IMR-90 (cell line): ENCODE data around the gene MCRIP2. TPM values are rescaled to one million over a fixed set of nuclear protein-coding genes. Genes with fewer than 3 reads are reported as not detected.

Source experiments
- ATAC-seq: fragments of 200-7000 bp; cut with Tn5 transposase; 2 replicates; pipeline ENCODE4 v1.9.1; 2020; ENCODE audit warnings: low read depth, mild to moderate bottlenecking, moderate library complexity
- BruUV-seq: library from RNA; stranded (reverse); fragments of 400-500 nt; replicated peaks from 2 replicates; lab custom pipeline; 2021; lab: Mats Ljungman, UMichigan
- CTCF ChIA-PET: fragments of 300-600 bp; formaldehyde crosslinking; extraction: SDS; loops from one replicate; lab custom pipeline; 2021; ENCODE audit warnings: antibody characterized with exemption; lab: Yijun Ruan, JAX
- POLR2A ChIA-PET: fragments of 300-600 bp; sonication (Branson Sonifier 250); formaldehyde crosslinking; loops from one replicate; lab custom pipeline; 2022; ENCODE audit warnings: antibody characterized with exemption; ENCODE audit not compliant: unreplicated experiment; lab: Charles Lee
- DNase-seq: peaks from one replicate; pipeline ENCODE4 v3.0.0; 2013
- H2AFZ ChIP-seq: replicated peaks from 2 replicates; pipeline ENCODE3; 2013; ENCODE audit warnings: low read length, mild to moderate bottlenecking; ENCODE audit not compliant: poor library complexity
- H2AK5ac ChIP-seq: 2 replicates; pipeline ENCODE4 v1.6.1; 2013; ENCODE audit warnings: low read depth, low read length, inconsistent platforms
- H2AK9ac ChIP-seq: replicated peaks from 2 replicates; pipeline ENCODE3; 2013; ENCODE audit warnings: mild to moderate bottlenecking, low read depth, low read length, moderate library complexity; ENCODE audit not compliant: poor library complexity
- H2BK120ac ChIP-seq: 2 replicates; pipeline ENCODE4 v1.6.1; 2013; ENCODE audit warnings: low read depth, low read length, inconsistent platforms
- H2BK15ac ChIP-seq: 3 replicates; pipeline ENCODE4 v1.6.1; 2013; ENCODE audit warnings: low read depth, low read length, inconsistent platforms
- H2BK20ac ChIP-seq: 2 replicates; pipeline ENCODE4 v1.6.1; 2013; ENCODE audit warnings: low read depth, mild to moderate bottlenecking, inconsistent platforms, low read length, moderate library complexity
- H2BK5ac ChIP-seq: 2 replicates; pipeline ENCODE4 v1.6.1; 2013; ENCODE audit warnings: mild to moderate bottlenecking, low read depth, low read length, inconsistent platforms; ENCODE audit not compliant: poor library complexity, severe bottlenecking
- H3K14ac ChIP-seq: replicated peaks from 2 replicates; pipeline ENCODE4 v1.6.1; 2013; ENCODE audit warnings: low read depth, low read length, inconsistent platforms
- H3K18ac ChIP-seq: 2 replicates; pipeline ENCODE4 v1.6.1; 2013; ENCODE audit warnings: low read depth, low read length, control low read depth
- H3K23ac ChIP-seq: 2 replicates; pipeline ENCODE4 v1.6.1; 2013; ENCODE audit warnings: low read depth, low read length, inconsistent platforms
- H3K27ac ChIP-seq: 2 replicates; pipeline ENCODE4 v1.5.1; 2013; ENCODE audit warnings: mild to moderate bottlenecking, control low read depth, low read length; ENCODE audit not compliant: insufficient read depth
- H3K27me3 ChIP-seq: 2 replicates; pipeline ENCODE4 v1.6.1; 2013; ENCODE audit warnings: low read length; ENCODE audit not compliant: control insufficient read depth, insufficient read depth
- H3K36me3 ChIP-seq: 2 replicates; pipeline ENCODE4 v1.6.1; 2013; ENCODE audit warnings: low read length, mixed read lengths; ENCODE audit not compliant: control insufficient read depth, insufficient read depth
- H3K4ac ChIP-seq: 2 replicates; pipeline ENCODE4 v1.6.1; 2013; ENCODE audit warnings: low read depth, low read length, inconsistent platforms
- H3K4me1 ChIP-seq: 2 replicates; pipeline ENCODE4 v1.6.1; 2013; ENCODE audit warnings: low read length, mixed read lengths; ENCODE audit not compliant: control insufficient read depth, insufficient read depth
- H3K4me2 ChIP-seq: 2 replicates; pipeline ENCODE4 v1.6.1; 2013; ENCODE audit warnings: low read depth, mild to moderate bottlenecking, control low read depth, low read length, moderate library complexity
- H3K4me3 ChIP-seq: 2 replicates; pipeline ENCODE4 v1.5.1; 2013; ENCODE audit warnings: low read depth, mild to moderate bottlenecking, control low read depth, low read length, moderate library complexity; ENCODE audit not compliant: insufficient read depth
- H3K56ac ChIP-seq: 2 replicates; pipeline ENCODE4 v1.6.1; 2013; ENCODE audit warnings: low read length, inconsistent platforms; ENCODE audit not compliant: insufficient read depth; ENCODE audit errors: extremely low read depth
- H3K79me1 ChIP-seq, 2 experiments: 2 replicates each; pipeline ENCODE4 v1.6.1; 2013; ENCODE audit warnings: low read length in 2 of 2, inconsistent platforms in 1 of 2, low read depth in 1 of 2
- H3K9ac ChIP-seq: 2 replicates; pipeline ENCODE4 v1.6.1; 2013; ENCODE audit warnings: low read depth, low read length, control low read depth
- H3K9me1 ChIP-seq: 2 replicates; pipeline ENCODE4 v1.6.1; 2013; ENCODE audit warnings: low read length, inconsistent platforms; ENCODE audit not compliant: insufficient read depth
- H3K9me3 ChIP-seq: 2 replicates; pipeline ENCODE4 v1.6.1; 2013; ENCODE audit warnings: low read length; ENCODE audit not compliant: control insufficient read depth, insufficient read depth
- H4K20me1 ChIP-seq: 2 replicates; pipeline ENCODE4 v1.6.1; 2013; ENCODE audit warnings: low read length, inconsistent platforms; ENCODE audit not compliant: insufficient read depth
- H4K5ac ChIP-seq: 2 replicates; pipeline ENCODE4 v1.6.1; 2013; ENCODE audit warnings: mild to moderate bottlenecking, low read depth, low read length, control low read depth
- H4K8ac ChIP-seq, 2 experiments: 2 replicates each; pipeline ENCODE4 v1.6.1; 2013; ENCODE audit warnings: low read depth in 2 of 2, low read length in 2 of 2, control low read depth in 1 of 2, inconsistent platforms in 1 of 2
- H4K91ac ChIP-seq: 2 replicates; pipeline ENCODE4 v1.6.1; 2013; ENCODE audit warnings: low read depth, low read length, inconsistent platforms; ENCODE audit not compliant: insufficient read depth
- BHLHE40 ChIP-seq: fragments of 150-350 bp; IDR thresholded peaks from 2 replicates; pipeline ENCODE4 v1.6.1; 2016; ENCODE audit warnings: mild to moderate bottlenecking, low read depth, low read length
- CEBPB ChIP-seq: IDR thresholded peaks from 2 replicates; pipeline ENCODE4 v1.6.1; 2012; ENCODE audit warnings: low read depth, low read length, improper control_type of control experiment
- CHD1 ChIP-seq: IDR thresholded peaks from 2 replicates; pipeline ENCODE4 v1.6.1; 2012; ENCODE audit warnings: low read depth, low read length, improper control_type of control experiment
- FOS ChIP-seq: fragments of 150-350 bp; IDR thresholded peaks from 2 replicates; pipeline ENCODE4 v1.6.1; 2016; ENCODE audit warnings: low read depth, low read length
- MAFK ChIP-seq: IDR thresholded peaks from 2 replicates; pipeline ENCODE4 v1.6.1; 2012; ENCODE audit warnings: low read depth, low read length, improper control_type of control experiment
- MAZ ChIP-seq: IDR thresholded peaks from 2 replicates; pipeline ENCODE4 v1.6.1; 2012; ENCODE audit warnings: low read depth, mild to moderate bottlenecking, low read length, improper control_type of control experiment, moderate library complexity, borderline replicate concordance
- NFE2L2 ChIP-seq: fragments of 150-350 bp; IDR thresholded peaks from 2 replicates; pipeline ENCODE4 v1.6.1; 2016; ENCODE audit warnings: low read depth, mild to moderate bottlenecking, low read length
- POLR2A ChIP-seq: IDR thresholded peaks from 2 replicates; pipeline ENCODE4 v1.6.1; 2012; ENCODE audit warnings: mild to moderate bottlenecking, low read depth, low read length
- RAD21 ChIP-seq: IDR thresholded peaks from 2 replicates; pipeline ENCODE4 v1.6.1; 2012; ENCODE audit warnings: low read length, improper control_type of control experiment
- RCOR1 ChIP-seq: IDR thresholded peaks from 2 replicates; pipeline ENCODE4 v1.6.1; 2012; ENCODE audit warnings: mild to moderate bottlenecking, low read length, improper control_type of control experiment; ENCODE audit not compliant: insufficient replicate concordance
- RFX5 ChIP-seq: IDR thresholded peaks from 2 replicates; pipeline ENCODE4 v1.8.0; 2012; ENCODE audit warnings: low read depth, mild to moderate bottlenecking, low read length, moderate library complexity
- SMC3 ChIP-seq: fragments of 150-350 bp; IDR thresholded peaks from 2 replicates; pipeline ENCODE4 v1.6.1; 2016; ENCODE audit warnings: low read depth, mild to moderate bottlenecking, antibody characterized with exemption, low read length, moderate library complexity
- WGBS, 2 experiments: methylation state at CpG; one replicate each; pipeline versions ENCODE4 v1.1.5 to v1.1.7; 2013; ENCODE audit warnings: missing lambda C conversion rate in 2 of 2; ENCODE audit not compliant: insufficient read length in 1 of 2; ENCODE audit errors: extremely low coverage in 2 of 2; 5-methylcytosine and 5-hydroxymethylcytosine counted together
- dilution Hi-C: fragments of 300-500 bp; cut with HindIII; formaldehyde crosslinking; loops from one replicate; pipeline ENCODE4 v1.14.3; 2018; ENCODE audit warnings: low sequenced_read_pairs; ENCODE audit not compliant: unreplicated experiment
- in situ Hi-C: fragments of 300-500 bp; cut with MboI; formaldehyde crosslinking; loops from 3 replicates; pipeline ENCODE4 v1.14.3; 2019; ENCODE audit warnings: low sequenced_read_pairs, inconsistent platforms, mixed read lengths
- intact Hi-C: fragments of 100-400 bp; cut with micrococcal nuclease; formaldehyde crosslinking; loops from 2 replicates; pipeline ENCODE4 v1.10.0; 2022
- polyA plus RNA-seq, 3 experiments: library from polyadenylated mRNA; depleted of rRNA; stranded (reverse); fragments of >200 nt; gene quantifications; 2 replicates each; pipeline ENCODE4 v1.2.3, GENCODE V29; 2012; ENCODE audit warnings: low replicate concordance in 1 of 3
- total RNA-seq: library from RNA; depleted of rRNA; stranded (reverse); fragments of >200 nt; gene quantifications from 2 replicates; pipeline ENCODE4 v1.2.3, GENCODE V29; 2012
- TF ChIP-seq, protein P1 (sequence below): conservative IDR thresholded peaks from 2 replicates; pipeline ENCODE4 v1.5.1; 2012; ENCODE audit warnings: mild to moderate bottlenecking, low read depth, low read length, improper control_type of control experiment
- TF ChIP-seq, protein P2 (sequence below): fragments of 150-350 bp; IDR thresholded peaks from 2 replicates; pipeline ENCODE4 v1.6.1; 2016; ENCODE audit warnings: low read depth, mild to moderate bottlenecking, low read length, moderate library complexity, borderline replicate concordance
- TF ChIP-seq, protein P3 (sequence below): fragments of 150-350 bp; IDR thresholded peaks from 2 replicates; pipeline ENCODE4 v1.6.1; 2017; ENCODE audit warnings: mild to moderate bottlenecking, antibody characterized with exemption, low read length, low read depth

MCRIP2 gene
- total and polyA plus RNA-seq, 2 of the 4 experiments (the other 2 are of a cell fraction), result 6.3 to 19.6 TPM

DNA sequence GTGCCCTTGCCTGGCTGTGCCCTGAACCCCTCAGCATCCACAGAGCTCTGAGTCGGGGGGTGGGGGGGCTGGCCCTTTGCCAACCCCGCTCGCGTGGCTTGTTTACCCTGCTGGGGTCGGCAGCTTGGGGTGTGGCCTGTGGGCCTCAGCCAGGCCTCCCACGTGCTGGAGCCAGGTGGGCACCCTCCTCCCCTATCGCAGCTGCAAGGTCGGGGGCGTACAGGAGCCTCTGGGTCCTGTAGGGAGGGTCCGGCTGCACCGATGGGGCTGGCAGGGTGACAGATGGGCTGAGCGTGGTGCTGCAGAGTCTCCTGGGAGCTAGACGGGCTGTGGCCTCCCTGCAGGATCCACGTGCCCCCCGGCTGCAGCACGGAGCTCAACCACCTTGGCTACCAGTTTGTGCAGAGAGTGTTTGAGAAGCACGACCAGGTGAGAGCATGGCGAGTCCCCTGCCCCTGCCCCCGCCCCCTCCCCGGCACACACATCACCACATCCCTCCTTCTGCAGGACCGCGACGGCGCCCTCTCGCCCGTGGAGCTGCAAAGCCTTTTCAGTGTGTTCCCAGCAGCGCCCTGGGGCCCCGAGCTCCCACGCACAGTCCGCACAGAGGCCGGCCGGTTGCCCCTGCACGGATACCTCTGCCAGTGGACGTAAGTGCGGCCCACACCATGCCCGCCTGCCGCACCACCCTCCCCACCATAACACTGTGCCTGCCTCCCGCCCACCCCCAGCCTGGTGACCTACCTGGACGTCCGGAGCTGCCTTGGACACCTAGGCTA is 29.9 kb downstream of the MCRIP2 start:
- Histone ChIP-seq H2BK15ac (no peak overlapping the region), H4K91ac (no peak overlapping the region), H3K56ac (no peak overlapping the region), H4K5ac (no peak overlapping the region), H2BK120ac (no peak overlapping the region), H3K36me3 (peaks cover 47% of the 10 kb centered on the region), H3K9me3 (no peaks in the 10 kb centered on the region), H3K4ac (no peak overlapping the region), H2AK9ac (peak overlapping the region; percentile 28), H3K79me1 (peaks cover 0 to 37% of the 10 kb centered on the region in 2 experiments; a peak in 1 of 4 replicates), H3K4me2 (no peak overlapping the region), H3K27me3 (no peaks in the 10 kb centered on the region), H4K20me1 (peaks cover 27% of the 10 kb centered on the region), H3K4me3 (no peak overlapping the region), H2BK20ac (no peak overlapping the region), H2AK5ac (no peak overlapping the region), H3K18ac (no peak overlapping the region), H3K14ac (no peak overlapping the region), H3K9me1 (peaks cover 6% of the 10 kb centered on the region), H3K9ac (no peak overlapping the region), H4K8ac (no peak overlapping the region), H2AFZ (no peak overlapping the region), H2BK5ac (no peak overlapping the region), H3K4me1 (peaks cover 14% of the 10 kb centered on the region), H3K23ac (no peak overlapping the region), H3K27ac (no peak overlapping the region)
- WGBS, 2 experiments, result 94% methylated on average over 13 of the region's 40 CpGs; no CpG with 5 or more reads in 1 of the 2 experiments
- BruUV-seq, result no TSS peak
- POLR2A ChIA-PET, result no interaction called here
- DNase-seq (no peak), ATAC-seq (no peak)
- CTCF ChIA-PET, result no interaction called here
- in situ Hi-C loops (no loop called here), dilution Hi-C loops (no loop called here), intact Hi-C loops (no loop called here)
- TF ChIP-seq MAZ, result no peak
- TF ChIP-seq, protein P1, sequence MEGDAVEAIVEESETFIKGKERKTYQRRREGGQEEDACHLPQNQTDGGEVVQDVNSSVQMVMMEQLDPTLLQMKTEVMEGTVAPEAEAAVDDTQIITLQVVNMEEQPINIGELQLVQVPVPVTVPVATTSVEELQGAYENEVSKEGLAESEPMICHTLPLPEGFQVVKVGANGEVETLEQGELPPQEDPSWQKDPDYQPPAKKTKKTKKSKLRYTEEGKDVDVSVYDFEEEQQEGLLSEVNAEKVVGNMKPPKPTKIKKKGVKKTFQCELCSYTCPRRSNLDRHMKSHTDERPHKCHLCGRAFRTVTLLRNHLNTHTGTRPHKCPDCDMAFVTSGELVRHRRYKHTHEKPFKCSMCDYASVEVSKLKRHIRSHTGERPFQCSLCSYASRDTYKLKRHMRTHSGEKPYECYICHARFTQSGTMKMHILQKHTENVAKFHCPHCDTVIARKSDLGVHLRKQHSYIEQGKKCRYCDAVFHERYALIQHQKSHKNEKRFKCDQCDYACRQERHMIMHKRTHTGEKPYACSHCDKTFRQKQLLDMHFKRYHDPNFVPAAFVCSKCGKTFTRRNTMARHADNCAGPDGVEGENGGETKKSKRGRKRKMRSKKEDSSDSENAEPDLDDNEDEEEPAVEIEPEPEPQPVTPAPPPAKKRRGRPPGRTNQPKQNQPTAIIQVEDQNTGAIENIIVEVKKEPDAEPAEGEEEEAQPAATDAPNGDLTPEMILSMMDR, result no peak
- no peak for TF ChIP-seq BHLHE40
- no peak for TF ChIP-seq CHD1
- no peak for TF ChIP-seq RFX5
- TF ChIP-seq FOS, result no peak
- TF ChIP-seq CEBPB, result no peak
- TF ChIP-seq POLR2A, result no peak
- TF ChIP-seq, protein P2, sequence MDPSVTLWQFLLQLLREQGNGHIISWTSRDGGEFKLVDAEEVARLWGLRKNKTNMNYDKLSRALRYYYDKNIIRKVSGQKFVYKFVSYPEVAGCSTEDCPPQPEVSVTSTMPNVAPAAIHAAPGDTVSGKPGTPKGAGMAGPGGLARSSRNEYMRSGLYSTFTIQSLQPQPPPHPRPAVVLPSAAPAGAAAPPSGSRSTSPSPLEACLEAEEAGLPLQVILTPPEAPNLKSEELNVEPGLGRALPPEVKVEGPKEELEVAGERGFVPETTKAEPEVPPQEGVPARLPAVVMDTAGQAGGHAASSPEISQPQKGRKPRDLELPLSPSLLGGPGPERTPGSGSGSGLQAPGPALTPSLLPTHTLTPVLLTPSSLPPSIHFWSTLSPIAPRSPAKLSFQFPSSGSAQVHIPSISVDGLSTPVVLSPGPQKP, result no peak
- no peak for TF ChIP-seq MAFK
- TF ChIP-seq, protein P3, sequence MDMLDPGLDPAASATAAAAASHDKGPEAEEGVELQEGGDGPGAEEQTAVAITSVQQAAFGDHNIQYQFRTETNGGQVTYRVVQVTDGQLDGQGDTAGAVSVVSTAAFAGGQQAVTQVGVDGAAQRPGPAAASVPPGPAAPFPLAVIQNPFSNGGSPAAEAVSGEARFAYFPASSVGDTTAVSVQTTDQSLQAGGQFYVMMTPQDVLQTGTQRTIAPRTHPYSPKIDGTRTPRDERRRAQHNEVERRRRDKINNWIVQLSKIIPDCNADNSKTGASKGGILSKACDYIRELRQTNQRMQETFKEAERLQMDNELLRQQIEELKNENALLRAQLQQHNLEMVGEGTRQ, result no peak
- TF ChIP-seq NFE2L2, result no peak
- TF ChIP-seq RAD21, result no peak
- no peak for TF ChIP-seq RCOR1
- TF ChIP-seq SMC3, result no peak
